Mesodermal cell (in vitro differentiated cells): ENCODE measurements around the gene AGAP1.

Experiments used
- H3K27ac ChIP-seq: 2 replicates; pipeline ENCODE4 v1.7.0; 2013; ENCODE audit warnings: mild to moderate bottlenecking, low read depth, low read length, moderate library complexity; ENCODE audit not compliant: severe bottlenecking
- H3K36me3 ChIP-seq: 2 replicates; pipeline ENCODE4 v1.7.1; 2013; ENCODE audit warnings: mild to moderate bottlenecking, low read length, moderate library complexity; ENCODE audit not compliant: control insufficient read depth, insufficient read depth
- H3K4me1 ChIP-seq: one replicate; pipeline ENCODE4 v1.7.1; 2013; ENCODE audit warnings: mild to moderate bottlenecking, low read length; ENCODE audit not compliant: insufficient read depth, control insufficient read depth, poor library complexity, severe bottlenecking
- H3K4me3 ChIP-seq: 2 replicates; pipeline ENCODE4 v1.7.0; 2013; ENCODE audit warnings: low read length, control low read depth, mild to moderate bottlenecking; ENCODE audit not compliant: insufficient read depth, poor library complexity, severe bottlenecking; ENCODE audit errors: extremely low read depth
- H3K9me3 ChIP-seq: 2 replicates; pipeline ENCODE4 v1.7.1; 2013; ENCODE audit warnings: mild to moderate bottlenecking, low read length, moderate library complexity; ENCODE audit not compliant: control insufficient read depth
- WGBS, 2 experiments: methylation state at CpG; one replicate each; pipeline ENCODE4 v1.1.5; 2013; ENCODE audit warnings: missing lambda C conversion rate in 2 of 2; ENCODE audit not compliant: insufficient coverage in 2 of 2; 5-methylcytosine and 5-hydroxymethylcytosine counted together

AGAP1 gene

DNA sequence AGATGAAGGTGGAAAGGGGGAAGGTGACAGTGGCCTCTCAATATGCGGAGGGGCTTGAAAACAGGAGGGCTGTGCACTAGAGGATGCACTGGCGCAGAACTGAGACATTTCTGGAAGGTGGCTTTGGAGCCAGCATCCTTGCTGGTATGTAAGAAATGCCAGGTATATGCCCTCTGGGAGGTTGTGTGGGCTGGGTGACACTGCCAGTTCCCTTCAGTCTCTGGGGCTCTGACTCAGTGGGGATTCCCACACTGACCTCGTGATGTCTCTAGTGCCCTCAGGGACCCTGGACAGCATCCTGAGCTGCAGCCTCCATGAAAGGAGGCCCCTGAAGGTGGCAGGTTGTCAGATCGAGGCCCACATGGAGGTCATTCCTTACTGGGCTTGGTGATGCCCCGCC is 74.0 kb downstream of the AGAP1 start:
- Histone ChIP-seq H3K4me3 (no peak overlapping the region), H3K9me3 (peaks cover 16% of the 10 kb centered on the region), H3K4me1 (peaks cover 23% of the 10 kb centered on the region), H3K27ac (no peak overlapping the region), H3K36me3 (peaks cover 12% of the 10 kb centered on the region)
- 93 to 96% methylated on average over 3 to 5 of the region's 5 CpGs for whole genome bisulfite sequencing, 2 experiments

GRCh38 chr2:235568431-235568830 is 74.6 kb downstream of the AGAP1 start:
- Histone ChIP-seq H3K4me3 (no peak overlapping the region), H3K4me1 (peaks cover 17% of the 10 kb centered on the region), H3K27ac (no peak overlapping the region), H3K9me3 (peaks cover 16% of the 10 kb centered on the region), H3K36me3 (peaks cover 12% of the 10 kb centered on the region)
- 89 to 93% methylated on average over 7 to 9 of the region's 9 CpGs for WGBS, 2 experiments

GRCh38 chr2:235569837-235570236 is 76.0 kb downstream of the AGAP1 start:
- Histone ChIP-seq H3K4me3 (no peak overlapping the region), H3K9me3 (peaks cover 16% of the 10 kb centered on the region), H3K4me1 (peaks cover 14% of the 10 kb centered on the region), H3K36me3 (peaks cover 12% of the 10 kb centered on the region), H3K27ac (peak overlapping the region; percentile 7)
- WGBS, 2 experiments: 63 to 88% methylated on average over 3 to 5 of the region's 7 CpGs

- peak overlapping the region; percentile 7 for H3K27ac ChIP-seq
Observed at GRCh38 chr2:235570256-235570655, 76.4 kb downstream of the AGAP1 start.

DNA sequence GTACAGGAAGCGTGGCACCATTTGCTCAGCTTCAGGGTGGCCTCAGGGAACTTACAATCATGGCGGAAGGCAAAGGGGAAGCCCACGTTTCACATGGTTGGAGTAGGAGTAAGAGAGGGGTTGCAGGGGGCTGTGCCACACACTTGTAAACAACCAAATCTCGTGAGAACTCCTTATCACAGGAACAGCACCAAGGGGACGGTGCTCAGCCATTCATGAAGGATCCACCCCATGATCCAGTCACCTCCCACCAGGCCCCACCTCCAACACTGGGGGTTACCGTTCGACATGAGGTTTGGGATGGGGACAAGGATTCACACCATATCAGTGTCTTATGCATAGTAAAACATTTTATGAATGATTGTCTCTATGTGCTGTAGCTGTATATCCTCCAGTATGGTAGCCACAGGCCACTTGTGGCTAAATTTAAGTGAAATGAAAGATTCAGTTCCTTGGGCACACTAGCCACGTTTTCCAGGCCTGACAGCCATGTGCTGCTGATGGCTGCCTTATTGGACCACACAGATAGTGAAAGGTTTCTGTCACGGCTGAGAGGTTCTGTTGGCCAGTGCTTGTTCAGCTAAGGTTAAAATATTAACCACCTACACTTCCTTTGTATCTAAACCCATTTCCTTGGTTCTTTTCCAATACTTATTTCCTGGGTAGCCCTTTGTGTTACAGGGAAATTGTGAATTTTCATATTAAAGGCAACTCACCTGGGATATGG is 77.3 kb downstream of the AGAP1 start:
- H3K9me3 ChIP-seq: peaks cover 16% of the 10 kb centered on the region
- peaks cover 26% of the 10 kb centered on the region for H3K4me1 ChIP-seq
- H3K36me3 ChIP-seq: peaks cover 12% of the 10 kb centered on the region
- no peak overlapping the region for H3K4me3 ChIP-seq
- H3K27ac ChIP-seq: peak overlapping the region; percentile 7
- WGBS, 2 experiments: 96% methylated on average over 4 to 6 of the region's 9 CpGs

More at GRCh38 chr2:235570256-235570655, 76.4 kb downstream of the AGAP1 start:
- Histone ChIP-seq H3K9me3 (peaks cover 16% of the 10 kb centered on the region), H3K36me3 (peaks cover 12% of the 10 kb centered on the region), H3K4me1 (peaks cover 18% of the 10 kb centered on the region), H3K4me3 (no peak overlapping the region)
- WGBS, 2 experiments: 72 to 75% methylated on average over 2 to 3 of the region's 4 CpGs

DNA sequence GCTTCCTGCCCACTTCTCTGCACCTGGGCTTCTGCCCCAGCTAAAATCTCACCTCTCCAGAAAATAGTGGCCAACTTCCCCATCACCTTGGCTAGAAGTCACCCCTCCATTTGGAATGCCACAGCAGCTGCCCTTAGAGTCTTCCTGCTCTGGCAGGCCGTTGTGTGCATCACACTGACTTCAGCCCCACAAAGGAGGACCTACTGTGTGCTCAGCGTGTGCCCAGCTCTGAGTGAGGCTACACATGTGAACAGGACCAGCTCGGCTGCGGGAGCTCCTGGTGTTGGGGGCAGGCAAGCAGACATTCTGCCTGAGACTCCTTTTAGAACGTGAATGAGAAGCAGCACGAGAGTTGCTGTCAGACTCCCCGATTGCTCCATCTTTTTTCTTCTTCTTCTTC is 78.7 kb downstream of the AGAP1 start:
- H3K36me3 ChIP-seq: peaks cover 10% of the 10 kb centered on the region
- H3K4me1 ChIP-seq: peaks cover 40% of the 10 kb centered on the region
- H3K4me3 ChIP-seq: no peak overlapping the region
- H3K9me3 ChIP-seq: peaks cover 16% of the 10 kb centered on the region
- no peak overlapping the region for H3K27ac ChIP-seq
- WGBS, 2 experiments: 89 to 91% methylated on average over 6 to 7 of the region's 7 CpGs

DNA sequence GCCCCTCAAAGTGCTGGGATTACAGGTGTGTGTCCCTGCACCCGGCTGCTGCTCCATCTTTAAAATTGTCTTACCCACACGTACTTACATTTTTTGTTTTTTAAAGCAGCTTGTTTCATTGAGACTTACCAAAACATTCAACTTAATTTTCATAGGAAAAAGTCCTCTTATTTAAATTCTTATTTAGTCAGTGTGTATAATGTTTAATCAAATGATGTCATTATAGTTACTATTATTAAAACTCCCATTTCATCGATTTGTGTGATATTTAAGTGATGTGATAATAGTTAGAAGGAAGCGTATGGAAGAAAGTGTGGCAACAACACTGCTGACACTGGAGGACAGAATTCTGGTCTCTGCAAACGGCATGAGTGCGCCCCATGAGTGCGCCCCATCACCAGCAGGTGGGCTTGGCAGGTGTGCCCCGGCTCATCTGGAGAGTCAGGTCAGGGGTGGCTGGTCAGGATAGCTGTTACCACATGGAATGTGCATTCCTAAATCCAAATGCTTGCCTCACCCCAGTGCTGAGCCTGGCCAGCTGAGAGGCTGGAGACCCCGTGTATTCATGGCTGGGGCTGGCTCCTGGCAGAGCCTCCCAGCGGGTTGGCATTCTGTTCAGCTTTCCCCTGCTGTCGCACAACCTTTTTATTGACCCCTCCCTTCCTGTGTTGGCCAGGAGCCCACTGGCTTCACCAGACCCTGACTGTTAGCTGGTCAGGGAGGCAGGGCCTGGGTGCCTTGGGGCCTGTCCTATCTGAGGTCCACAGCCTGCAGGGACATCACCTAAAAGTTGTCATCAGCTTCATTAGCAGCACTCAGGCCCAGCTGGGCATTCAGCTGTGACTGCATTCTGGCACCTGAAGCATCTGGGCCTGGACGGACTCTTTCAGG is 79.7 kb downstream of the AGAP1 start:
- WGBS, 2 experiments: 87 to 88% methylated on average over 8 to 9 of the region's 12 CpGs
- H3K36me3 ChIP-seq: peaks cover 2% of the 10 kb centered on the region
- H3K4me1 ChIP-seq: peaks cover 43% of the 10 kb centered on the region
- no peak overlapping the region for H3K4me3 ChIP-seq
- H3K27ac ChIP-seq: no peak overlapping the region
- H3K9me3 ChIP-seq: peaks cover 8% of the 10 kb centered on the region

- Histone ChIP-seq H3K36me3 (no peaks in the 10 kb centered on the region), H3K4me1 (peaks cover 32% of the 10 kb centered on the region), H3K27ac (no peak overlapping the region), H3K4me3 (no peak overlapping the region), H3K9me3 (no peaks in the 10 kb centered on the region)
- 80 to 83% methylated on average over 5 to 6 of the region's 8 CpGs for WGBS, 2 experiments
Observed at GRCh38 chr2:235575431-235575830, 81.6 kb downstream of the AGAP1 start.

DNA sequence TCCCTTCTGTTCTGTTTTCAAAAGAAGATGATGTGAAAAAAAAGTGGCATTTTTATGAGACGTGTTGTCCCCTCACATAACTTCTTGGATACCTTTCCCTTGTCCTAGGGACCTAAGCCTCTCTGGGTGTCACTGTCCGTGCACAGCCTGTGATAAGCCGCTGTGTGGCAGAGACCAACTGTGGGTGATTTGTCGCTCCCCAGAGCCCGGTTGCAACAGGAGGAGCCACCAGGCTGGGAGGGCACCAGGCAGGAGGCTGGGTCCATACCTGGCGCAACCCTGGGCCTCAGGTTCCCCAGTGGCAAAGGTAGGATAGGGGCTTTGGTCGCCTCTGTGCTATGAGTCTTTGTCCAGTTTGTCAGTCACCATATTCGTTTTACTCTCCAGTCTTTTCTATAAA is 82.1 kb downstream of the AGAP1 start:
- no peak overlapping the region for H3K4me3 ChIP-seq
- no peaks in the 10 kb centered on the region for H3K36me3 ChIP-seq
- peaks cover 29% of the 10 kb centered on the region for H3K4me1 ChIP-seq
- 95 to 98% methylated on average over 2 to 5 of the region's 8 CpGs for WGBS, 2 experiments
- no peak overlapping the region for H3K27ac ChIP-seq
- H3K9me3 ChIP-seq: no peaks in the 10 kb centered on the region

DNA sequence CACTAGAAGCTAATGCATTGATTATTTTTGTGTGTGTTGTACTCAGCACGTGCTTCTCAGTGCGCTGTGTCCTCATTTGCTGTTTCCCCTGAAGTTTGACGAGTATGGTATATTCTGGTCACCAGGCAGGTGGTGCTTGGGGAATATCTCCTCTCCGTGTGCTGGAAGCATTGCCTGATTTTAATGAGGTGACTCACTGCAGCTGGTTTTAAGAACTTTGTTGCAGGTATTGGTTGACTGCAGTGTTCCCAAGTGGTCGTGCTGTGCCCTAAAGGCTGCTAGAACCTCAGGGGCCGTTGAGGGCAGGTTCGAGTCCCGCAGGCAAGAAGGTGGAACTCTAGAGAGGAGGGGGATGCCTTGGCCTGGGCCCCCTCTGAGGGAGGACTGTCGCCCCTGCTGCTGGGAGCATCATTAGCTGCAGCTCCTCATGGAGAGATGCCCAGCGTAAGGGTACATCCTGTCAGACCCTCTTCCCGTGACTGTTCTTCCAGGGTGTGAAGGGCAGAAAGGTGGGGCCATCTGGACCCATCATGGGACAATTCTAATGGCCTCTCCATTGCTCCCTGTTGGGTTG is 82.6 kb downstream of the AGAP1 start:
- H3K36me3 ChIP-seq: no peaks in the 10 kb centered on the region
- no peak overlapping the region for H3K4me3 ChIP-seq
- H3K27ac ChIP-seq: no peak overlapping the region
- H3K4me1 ChIP-seq: peaks cover 29% of the 10 kb centered on the region
- H3K9me3 ChIP-seq: no peaks in the 10 kb centered on the region
- 87 to 91% methylated on average over 10 to 11 of the region's 11 CpGs for WGBS, 2 experiments
